Measurements from ENCODE around the gene GALNT12. TPM values are rescaled to one million over a fixed set of nuclear protein-coding genes. Genes with fewer than 3 reads are reported as not detected.

The GALNT12 gene
- total RNA-seq, 6 donors from 2014 or later: 18.2 to 89.1 (median 30.0) TPM

DNA sequence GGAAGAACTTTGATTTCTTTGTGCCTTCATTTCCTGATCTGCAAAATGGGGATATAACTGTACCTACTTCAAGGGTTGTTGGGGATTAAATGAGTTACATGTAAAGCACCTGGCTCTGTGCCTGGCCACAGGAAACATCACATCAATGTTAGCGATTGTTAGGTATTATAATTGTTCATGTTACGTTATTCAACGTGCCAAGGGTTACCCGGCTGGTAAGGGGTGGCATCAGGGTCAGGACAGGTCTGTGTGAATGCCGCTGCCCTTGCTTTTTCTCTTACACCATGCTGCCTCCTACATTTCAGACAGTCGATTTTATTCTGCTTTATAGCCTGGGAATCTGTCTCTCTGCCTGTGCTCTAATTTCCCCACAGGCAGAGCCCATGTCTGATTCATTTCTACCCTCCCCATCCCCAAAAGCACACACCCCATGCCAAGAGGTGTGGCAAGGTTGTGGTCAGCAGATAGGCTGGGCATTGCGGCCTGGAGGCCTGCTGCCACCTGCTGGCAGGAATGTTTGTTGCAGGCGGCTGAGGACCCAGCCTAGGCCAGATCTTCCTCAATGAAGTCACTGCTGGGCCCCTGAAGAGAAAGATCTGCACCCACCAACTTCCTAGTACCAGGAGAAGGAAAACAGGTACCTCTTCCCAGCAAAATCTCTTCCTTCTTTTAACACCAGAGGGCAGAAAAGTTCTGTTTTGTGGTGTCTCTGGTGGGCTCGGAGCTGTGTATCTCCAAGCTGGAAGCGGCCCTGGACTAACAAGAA lies 16.4 kb upstream of the GALNT12 start:
- 45 to 52% methylated on average over 9 to 10 of the region's 10 CpGs for WGBS, 2 donors
- Histone ChIP-seq H3K4me1 (peaks cover 19 to 44% (median 26%) of the 10 kb centered on the region in 4 donors), H3K27ac (peak overlapping the region in 3 of 4 donors; percentile 23 to 62 (median 58)), H3K27me3 (no peaks in the 10 kb centered on the region), H3K36me3 (peaks cover 0 to 21% (median 5%) of the 10 kb centered on the region in 4 donors), H3K4me3 (no peak overlapping the region), H3K9me3 (no peaks in the 10 kb centered on the region)
- TF ChIP-seq POLR2A (IDR thresholded peaks at IDR 0.05) (no peak), POLR2AphosphoS5 (IDR thresholded peaks at IDR 0.05) (peak in 1 of 2 donors; percentile 51)
- TF ChIP-seq, protein P1, sequence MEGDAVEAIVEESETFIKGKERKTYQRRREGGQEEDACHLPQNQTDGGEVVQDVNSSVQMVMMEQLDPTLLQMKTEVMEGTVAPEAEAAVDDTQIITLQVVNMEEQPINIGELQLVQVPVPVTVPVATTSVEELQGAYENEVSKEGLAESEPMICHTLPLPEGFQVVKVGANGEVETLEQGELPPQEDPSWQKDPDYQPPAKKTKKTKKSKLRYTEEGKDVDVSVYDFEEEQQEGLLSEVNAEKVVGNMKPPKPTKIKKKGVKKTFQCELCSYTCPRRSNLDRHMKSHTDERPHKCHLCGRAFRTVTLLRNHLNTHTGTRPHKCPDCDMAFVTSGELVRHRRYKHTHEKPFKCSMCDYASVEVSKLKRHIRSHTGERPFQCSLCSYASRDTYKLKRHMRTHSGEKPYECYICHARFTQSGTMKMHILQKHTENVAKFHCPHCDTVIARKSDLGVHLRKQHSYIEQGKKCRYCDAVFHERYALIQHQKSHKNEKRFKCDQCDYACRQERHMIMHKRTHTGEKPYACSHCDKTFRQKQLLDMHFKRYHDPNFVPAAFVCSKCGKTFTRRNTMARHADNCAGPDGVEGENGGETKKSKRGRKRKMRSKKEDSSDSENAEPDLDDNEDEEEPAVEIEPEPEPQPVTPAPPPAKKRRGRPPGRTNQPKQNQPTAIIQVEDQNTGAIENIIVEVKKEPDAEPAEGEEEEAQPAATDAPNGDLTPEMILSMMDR (IDR thresholded peaks at IDR 0.05): peak; percentile 95 to 99 (median 97)
- peak; percentile 93 to 94 for ATAC-seq (ENCODE audit: low FRiP score in 2 of 2)
- peak; percentile 89 to 90 for DNase-seq

DNA sequence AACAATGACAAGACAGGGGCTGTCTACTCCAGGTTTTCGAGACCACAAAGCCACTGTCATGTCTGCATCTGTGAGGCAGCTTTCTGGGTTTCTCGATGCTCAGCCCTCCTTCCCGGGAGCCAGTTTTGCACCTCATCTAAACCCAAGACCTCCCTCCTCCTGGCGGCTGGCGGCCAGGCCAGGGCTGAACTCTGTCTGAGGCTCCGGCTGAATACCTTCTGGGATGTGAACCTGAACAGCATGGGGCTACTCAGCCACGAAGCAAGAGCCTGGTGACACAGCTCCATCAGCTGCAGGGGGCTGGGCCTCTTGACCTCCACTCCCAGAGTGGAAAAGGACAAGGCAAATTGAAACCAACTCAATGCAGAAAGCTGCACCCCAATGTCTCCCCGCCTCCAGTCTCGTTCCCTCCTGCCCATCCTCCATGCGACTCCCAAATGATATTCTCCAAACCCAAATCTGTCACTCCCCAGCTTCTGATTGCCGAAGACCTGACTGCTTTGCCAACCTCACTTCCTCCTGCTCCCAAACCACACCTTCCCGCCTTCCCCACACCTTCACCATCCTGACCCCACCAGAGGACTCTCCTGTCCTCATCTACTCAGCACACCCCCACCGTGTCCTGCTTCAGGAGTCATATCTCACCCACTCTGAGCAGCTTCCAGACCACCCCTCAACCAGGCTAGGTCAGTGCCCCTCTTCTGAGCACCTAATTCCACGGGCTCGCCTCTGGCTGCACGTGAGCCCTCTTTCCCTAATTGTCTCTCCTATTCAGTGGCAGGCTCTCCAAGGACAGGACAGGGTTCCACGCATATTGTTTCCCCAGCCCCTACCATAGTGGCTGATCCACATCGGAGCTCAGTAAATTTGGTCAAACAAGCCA lies 15.6 kb upstream of the GALNT12 start:
- TF ChIP-seq POLR2AphosphoS5 (IDR thresholded peaks at IDR 0.05): no peak
- TF ChIP-seq EP300 (IDR thresholded peaks at IDR 0.05): no peak
- no peak for TF ChIP-seq POLR2A (IDR thresholded peaks at IDR 0.05)
- TF ChIP-seq, protein P1 (IDR thresholded peaks at IDR 0.05): no peak
- DNase-seq (peak in 1 of 2 donors; percentile 68), ATAC-seq (ENCODE audit: low FRiP score in 2 of 2) (no peak)
- Histone ChIP-seq H3K4me1 (peaks cover 19 to 48% (median 27%) of the 10 kb centered on the region in 4 donors), H3K27me3 (no peaks in the 10 kb centered on the region), H3K4me3 (no peak overlapping the region), H3K27ac (peak overlapping the region in 3 of 4 donors; percentile 23 to 62 (median 58)), H3K9me3 (no peaks in the 10 kb centered on the region), H3K36me3 (peaks cover 0 to 21% (median 5%) of the 10 kb centered on the region in 4 donors)
- WGBS, 2 donors: 84 to 95% methylated on average over 11 to 18 of the region's 18 CpGs

DNA sequence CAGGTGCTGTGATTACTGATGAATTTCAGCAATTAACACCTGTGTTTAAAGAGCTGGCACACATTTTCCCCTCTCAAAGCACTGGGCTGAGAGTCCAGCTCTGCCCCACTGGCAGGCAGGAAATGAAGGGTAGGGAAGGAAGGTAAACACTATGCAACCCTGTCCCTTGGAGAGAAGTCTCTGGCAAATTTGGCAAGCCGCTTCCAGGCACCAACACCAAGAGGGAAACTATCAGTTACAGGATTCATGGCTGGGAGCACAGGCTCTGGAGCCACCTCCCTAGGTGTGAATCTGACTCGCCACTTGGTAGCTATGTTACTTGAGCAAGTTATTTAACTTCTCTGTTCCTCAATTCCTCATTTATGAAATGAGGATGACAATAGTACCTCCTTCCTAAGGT lies 14.4 kb upstream of the GALNT12 start:
- no peak for ATAC-seq (ENCODE audit: low FRiP score in 2 of 2)
- 72 to 83% methylated on average over 2 of the region's 2 CpGs for WGBS, 2 donors

DNA sequence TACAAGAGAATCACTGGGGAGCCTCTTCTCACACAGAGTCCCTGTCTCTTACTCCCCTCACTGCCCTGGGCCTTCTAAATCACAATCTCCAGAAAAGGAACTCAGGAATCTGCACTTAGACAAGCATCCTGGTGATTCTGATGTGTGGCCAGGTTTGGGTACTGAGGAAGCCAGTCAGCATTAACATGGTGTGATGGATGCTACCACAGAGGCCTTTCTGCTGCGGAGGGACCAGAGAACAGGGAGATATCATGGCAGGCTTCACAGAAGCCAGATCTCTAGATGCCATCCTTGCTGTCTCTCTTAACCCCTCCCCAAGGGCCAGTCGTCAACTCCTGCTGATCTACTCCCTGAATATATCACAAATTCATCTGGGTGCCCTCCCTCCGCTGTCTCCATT lies 12.7 kb upstream of the GALNT12 start:
- H3K27me3 ChIP-seq: no peaks in the 10 kb centered on the region
- DNase-seq: no peak
- 90 to 95% methylated on average over 3 of the region's 3 CpGs for WGBS, 2 donors
- H3K4me1 ChIP-seq: peaks cover 21 to 51% (median 29%) of the 10 kb centered on the region in 4 donors
- peak overlapping the region in 1 of 4 donors; percentile 86 for H3K4me3 ChIP-seq
- peaks cover 0 to 5% (median 0%) of the 10 kb centered on the region in 4 donors for H3K9me3 ChIP-seq
- H3K36me3 ChIP-seq: peaks cover 0 to 6% (median 1%) of the 10 kb centered on the region in 4 donors
- H3K27ac ChIP-seq: no peak overlapping the region
- ATAC-seq (ENCODE audit: low FRiP score in 2 of 2): no peak
- TF ChIP-seq POLR2AphosphoS5 (IDR thresholded peaks at IDR 0.05) (no peak), POLR2A (IDR thresholded peaks at IDR 0.05) (no peak)

More for the DNA sequence above, 14.4 kb upstream of the GALNT12 start:
- no peak for TF ChIP-seq POLR2AphosphoS5 (IDR thresholded peaks at IDR 0.05)
- TF ChIP-seq EP300 (IDR thresholded peaks at IDR 0.05): no peak
- TF ChIP-seq, protein P1 (IDR thresholded peaks at IDR 0.05): no peak
- no peak for TF ChIP-seq POLR2A (IDR thresholded peaks at IDR 0.05)
- Histone ChIP-seq H3K36me3 (peaks cover 0 to 20% (median 4%) of the 10 kb centered on the region in 4 donors), H3K27me3 (no peaks in the 10 kb centered on the region), H3K9me3 (peaks cover 0 to 3% (median 0%) of the 10 kb centered on the region in 4 donors), H3K27ac (peak overlapping the region in 1 of 4 donors; percentile 30), H3K4me3 (no peak overlapping the region), H3K4me1 (peaks cover 19 to 51% (median 27%) of the 10 kb centered on the region in 4 donors)
- no peak for DNase-seq

Data from upper lobe of left lung (tissue), 6 donors.